AG10803 (cell line): Measurements from ENCODE around the gene ZNF764.

Experiments used
- DNase-seq: peaks from one replicate; pipeline ENCODE4 v3.0.0; 2010; ENCODE audit warnings: low read depth
- H3K4me3 ChIP-seq: 2 replicates; pipeline ENCODE4 v1.5.1; 2011; ENCODE audit warnings: mild to moderate bottlenecking, low read length, control low read depth
- CTCF ChIP-seq: conservative IDR thresholded peaks from 2 replicates; pipeline ENCODE4 v1.5.1; 2011; ENCODE audit warnings: mild to moderate bottlenecking, low read length, control low read depth, inconsistent platforms

Gene ZNF764

GRCh38 chr16:30555315-30556124 is 2.7 kb downstream of the ZNF764 start:
- no peak overlapping the region for H3K4me3 ChIP-seq
- TF ChIP-seq CTCF: no peak
- DNase-seq: no peak

- DNase-seq: no peak
- TF ChIP-seq CTCF: no peak
- H3K4me3 ChIP-seq: no peak overlapping the region
Measured at GRCh38 chr16:30554557-30555314, 3.4 kb downstream of the ZNF764 start.

GRCh38 chr16:30553393-30553899 is 4.7 kb downstream of the ZNF764 start:
- no peak overlapping the region for H3K4me3 ChIP-seq
- no peak for TF ChIP-seq CTCF
- DNase-seq: no peak

GRCh38 chr16:30552956-30553355 is 5.2 kb downstream of the ZNF764 start:
- no peak for DNase-seq
- no peak for TF ChIP-seq CTCF
- H3K4me3 ChIP-seq: no peak overlapping the region

GRCh38 chr16:30551781-30552180 is 6.4 kb downstream of the ZNF764 start:
- H3K4me3 ChIP-seq: no peak overlapping the region
- no peak for DNase-seq
- no peak for TF ChIP-seq CTCF

- H3K4me3 ChIP-seq: no peak overlapping the region
- DNase-seq: no peak
- TF ChIP-seq CTCF: no peak
Measured at GRCh38 chr16:30548416-30549253, 9.5 kb downstream of the ZNF764 start.
